A673 (cell line): ENCODE measurements around the gene CTU1.

Experiments used
- EZH2 ChIP-seq: fragments of 200-600 bp; sonication (generic); IDR thresholded peaks from 2 replicates; pipeline ENCODE4 v1.6.1; 2017; ENCODE audit warnings: borderline replicate concordance, low read depth, mild to moderate bottlenecking, mixed read lengths, antibody characterized with exemption, low read length; ENCODE audit not compliant: poor library complexity, severe bottlenecking
- TF ChIP-seq, protein P1 (sequence below): fragments of 300-800, 200-600 bp; sonication (generic); conservative IDR thresholded peaks from 2 replicates; pipeline ENCODE4 v1.5.1; 2017; ENCODE audit warnings: low read depth, mild to moderate bottlenecking, antibody characterized with exemption, low read length, moderate library complexity, mixed read lengths

DNA sequence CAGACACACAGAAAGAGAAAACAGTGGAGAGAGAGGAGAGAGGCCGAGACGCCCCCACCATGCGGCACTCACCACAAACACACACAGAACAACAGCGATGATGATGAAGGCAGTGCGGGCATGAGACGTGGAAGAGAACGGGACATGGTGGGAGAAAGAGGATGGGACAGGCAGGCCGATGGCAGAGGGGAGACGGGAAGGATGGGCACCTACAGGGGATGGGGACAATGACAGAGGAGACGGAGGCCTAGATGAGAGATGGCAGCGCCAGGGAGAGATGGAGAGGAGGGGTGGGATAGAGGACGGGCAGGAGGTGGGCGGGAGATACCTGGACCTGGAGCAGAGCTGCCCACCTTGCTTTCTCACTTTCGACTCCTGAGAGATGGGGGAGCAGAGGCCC, 24.4 kb downstream of the CTU1 start:
- TF ChIP-seq, protein P1, sequence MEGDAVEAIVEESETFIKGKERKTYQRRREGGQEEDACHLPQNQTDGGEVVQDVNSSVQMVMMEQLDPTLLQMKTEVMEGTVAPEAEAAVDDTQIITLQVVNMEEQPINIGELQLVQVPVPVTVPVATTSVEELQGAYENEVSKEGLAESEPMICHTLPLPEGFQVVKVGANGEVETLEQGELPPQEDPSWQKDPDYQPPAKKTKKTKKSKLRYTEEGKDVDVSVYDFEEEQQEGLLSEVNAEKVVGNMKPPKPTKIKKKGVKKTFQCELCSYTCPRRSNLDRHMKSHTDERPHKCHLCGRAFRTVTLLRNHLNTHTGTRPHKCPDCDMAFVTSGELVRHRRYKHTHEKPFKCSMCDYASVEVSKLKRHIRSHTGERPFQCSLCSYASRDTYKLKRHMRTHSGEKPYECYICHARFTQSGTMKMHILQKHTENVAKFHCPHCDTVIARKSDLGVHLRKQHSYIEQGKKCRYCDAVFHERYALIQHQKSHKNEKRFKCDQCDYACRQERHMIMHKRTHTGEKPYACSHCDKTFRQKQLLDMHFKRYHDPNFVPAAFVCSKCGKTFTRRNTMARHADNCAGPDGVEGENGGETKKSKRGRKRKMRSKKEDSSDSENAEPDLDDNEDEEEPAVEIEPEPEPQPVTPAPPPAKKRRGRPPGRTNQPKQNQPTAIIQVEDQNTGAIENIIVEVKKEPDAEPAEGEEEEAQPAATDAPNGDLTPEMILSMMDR: no peak
- no peak for TF ChIP-seq EZH2
